HEK293T (cell line): Measurements from ENCODE around the gene UTP14C.

Source experiments
- FOXM1 ChIP-seq: fragments of 450-650 bp; IDR thresholded peaks from 2 replicates; pipeline ENCODE4 v1.6.1; 2017; ENCODE audit warnings: mild to moderate bottlenecking, borderline replicate concordance
- SP1 ChIP-seq: fragments of 450-650 bp; IDR thresholded peaks from 2 replicates; pipeline ENCODE4 v1.6.1; 2017
- TF ChIP-seq, protein P1 (sequence below): fragments of 450-650 bp; IDR thresholded peaks from 2 replicates; pipeline ENCODE4 v1.6.1; 2016

DNA sequence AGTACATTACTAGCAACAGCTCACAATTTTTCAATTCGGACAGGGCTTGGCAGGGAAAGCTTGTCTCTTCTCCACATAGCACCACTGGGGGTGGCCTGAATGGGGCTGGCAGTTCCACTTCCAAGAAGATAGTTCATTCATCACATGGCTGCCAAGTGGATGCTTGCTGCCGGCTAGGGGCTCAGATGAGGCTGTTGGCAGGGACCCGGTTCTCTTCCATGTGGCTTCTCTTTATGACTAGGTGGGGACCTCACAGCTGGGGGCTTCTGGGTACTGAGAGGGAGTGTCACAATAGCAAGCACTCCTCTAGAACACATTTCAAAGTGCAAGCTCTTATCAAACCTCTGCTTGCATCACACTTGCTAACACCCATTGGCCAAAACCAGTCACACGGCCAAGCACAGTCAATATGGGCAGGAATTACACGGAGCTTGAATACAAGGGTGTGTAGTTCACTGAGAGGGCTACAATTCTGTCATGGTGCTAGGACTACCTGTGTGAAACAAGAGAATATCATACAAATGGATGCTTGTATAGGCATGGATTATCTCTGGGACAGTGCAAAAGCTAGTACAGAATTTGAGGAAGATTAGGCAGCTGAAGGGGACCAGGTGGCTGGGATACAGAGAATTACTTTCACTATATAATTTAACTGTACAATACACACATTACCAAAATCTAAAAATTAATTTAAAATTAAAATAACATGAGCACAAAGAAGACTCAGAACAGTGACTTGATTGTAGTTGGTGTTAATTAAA lies 45.5 kb upstream of the UTP14C start:
- TF ChIP-seq, protein P1, sequence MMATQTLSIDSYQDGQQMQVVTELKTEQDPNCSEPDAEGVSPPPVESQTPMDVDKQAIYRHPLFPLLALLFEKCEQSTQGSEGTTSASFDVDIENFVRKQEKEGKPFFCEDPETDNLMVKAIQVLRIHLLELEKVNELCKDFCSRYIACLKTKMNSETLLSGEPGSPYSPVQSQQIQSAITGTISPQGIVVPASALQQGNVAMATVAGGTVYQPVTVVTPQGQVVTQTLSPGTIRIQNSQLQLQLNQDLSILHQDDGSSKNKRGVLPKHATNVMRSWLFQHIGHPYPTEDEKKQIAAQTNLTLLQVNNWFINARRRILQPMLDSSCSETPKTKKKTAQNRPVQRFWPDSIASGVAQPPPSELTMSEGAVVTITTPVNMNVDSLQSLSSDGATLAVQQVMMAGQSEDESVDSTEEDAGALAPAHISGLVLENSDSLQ, result no peak
- no peak for TF ChIP-seq FOXM1
- TF ChIP-seq SP1, result no peak
